GM18507 (cell line): Measurements from ENCODE around the gene DPH6.

Experiments used
- DNase-seq: peaks from one replicate; pipeline ENCODE4 v3.0.0; 2011; ENCODE audit warnings: low read depth; ENCODE audit not compliant: insufficient read length; ENCODE audit errors: extremely low spot score
- FAIRE-seq: peaks from 2 replicates; lab custom pipeline; 2011; peaks lifted over from hg19 to GRCh38; lab: Jason Lieb, UNC

Gene DPH6

GRCh38 chr15:35491999-35492398 lies 54.0 kb downstream of the DPH6 start:
- FAIRE-seq (no peak), DNase-seq (no peak)

GRCh38 chr15:35491173-35491572 lies 54.8 kb downstream of the DPH6 start:
- no peak for DNase-seq
- FAIRE-seq = no peak

GRCh38 chr15:35490511-35490910 lies 55.5 kb downstream of the DPH6 start:
- no peak for FAIRE-seq
- DNase-seq = no peak

- FAIRE-seq (no peak), DNase-seq (no peak)
Measured at GRCh38 chr15:35487417-35487816, 58.5 kb downstream of the DPH6 start.

GRCh38 chr15:35486296-35486695 lies 59.7 kb downstream of the DPH6 start:
- DNase-seq (no peak), FAIRE-seq (no peak)

- DNase-seq (no peak), FAIRE-seq (no peak)
Measured at GRCh38 chr15:35485411-35485810, 60.6 kb downstream of the DPH6 start.

GRCh38 chr15:35484231-35484945 lies 61.6 kb downstream of the DPH6 start:
- FAIRE-seq (no peak), DNase-seq (no peak)

- DNase-seq = no peak
- FAIRE-seq = no peak
Measured at GRCh38 chr15:35481992-35482391, 64.0 kb downstream of the DPH6 start.

GRCh38 chr15:35481064-35481463 lies 64.9 kb downstream of the DPH6 start:
- DNase-seq = no peak
- FAIRE-seq = no peak

- DNase-seq (no peak), FAIRE-seq (no peak)
Measured at GRCh38 chr15:35479423-35479822, 66.5 kb downstream of the DPH6 start.

- FAIRE-seq (no peak), DNase-seq (no peak)
Measured at GRCh38 chr15:35477312-35478262, 68.4 kb downstream of the DPH6 start.

- no peak for FAIRE-seq
- DNase-seq = no peak
Measured at GRCh38 chr15:35471024-35471423, 74.9 kb downstream of the DPH6 start.

GRCh38 chr15:35470441-35470840 lies 75.5 kb downstream of the DPH6 start:
- FAIRE-seq = no peak

GRCh38 chr15:35466476-35466875 lies 79.5 kb downstream of the DPH6 start:
- FAIRE-seq = no peak
- DNase-seq = no peak

More at GRCh38 chr15:35470441-35470840, 75.5 kb downstream of the DPH6 start:
- no peak for DNase-seq

GRCh38 chr15:35465783-35466182 lies 80.2 kb downstream of the DPH6 start:
- FAIRE-seq (no peak), DNase-seq (no peak)

GRCh38 chr15:35460616-35461015 lies 85.3 kb downstream of the DPH6 start:
- no peak for FAIRE-seq
- DNase-seq = no peak

GRCh38 chr15:35458176-35458856 lies 87.6 kb downstream of the DPH6 start:
- FAIRE-seq (no peak), DNase-seq (no peak)

- no peak for DNase-seq
- no peak for FAIRE-seq
Measured at GRCh38 chr15:35455201-35455600, 90.8 kb downstream of the DPH6 start.

- no peak for DNase-seq
- FAIRE-seq = no peak
Measured at GRCh38 chr15:35450492-35450891, 95.5 kb downstream of the DPH6 start.

- no peak for FAIRE-seq
- DNase-seq = no peak
Measured at GRCh38 chr15:35448294-35448693, 97.7 kb downstream of the DPH6 start.
